ENCODE results near the gene CAPS.
"Not testable (repeated sequence)": the region's sequence is repeated elsewhere in the genome, so short reads cannot be mapped to it uniquely, and the experiment has no call there.

CAPS gene

DNA sequence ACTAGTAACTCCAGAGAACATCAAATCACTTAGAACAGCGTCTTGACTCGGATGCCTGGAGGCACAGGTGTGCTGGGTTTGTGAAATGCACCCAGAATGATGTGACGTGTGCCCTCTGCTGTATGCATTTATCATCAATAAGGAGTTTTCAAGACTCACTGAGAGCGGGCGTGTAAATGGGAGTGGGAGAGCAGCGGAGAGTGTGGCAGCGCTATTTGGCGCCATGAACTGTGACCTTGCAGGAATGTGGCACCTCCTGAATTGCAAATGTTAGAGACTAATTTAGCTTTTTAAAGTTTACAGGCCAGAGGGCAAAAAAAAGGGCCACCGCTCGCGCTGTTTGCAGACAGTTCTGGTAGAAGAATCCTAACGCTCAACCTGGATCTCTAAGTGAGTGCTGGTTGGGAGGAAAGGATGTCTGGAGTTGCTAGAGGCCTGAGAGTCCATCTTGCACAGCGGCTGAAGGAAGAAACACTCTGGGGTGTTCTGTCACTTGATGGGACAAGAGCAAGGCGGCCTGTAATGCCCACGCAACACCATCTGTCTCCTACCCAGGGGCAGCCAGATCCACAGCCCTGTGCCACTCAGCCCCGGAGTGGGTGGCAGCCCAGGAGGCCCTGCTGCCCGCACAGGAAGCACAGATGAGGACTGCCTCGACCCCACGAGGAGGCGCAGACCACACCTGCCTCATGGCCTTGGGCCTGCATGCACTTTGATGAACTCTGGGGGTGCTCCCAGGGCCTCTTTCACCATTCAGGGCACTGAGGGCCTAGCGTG is 44.2 kb downstream of the CAPS start:
- DNase-seq: no peak

DNA sequence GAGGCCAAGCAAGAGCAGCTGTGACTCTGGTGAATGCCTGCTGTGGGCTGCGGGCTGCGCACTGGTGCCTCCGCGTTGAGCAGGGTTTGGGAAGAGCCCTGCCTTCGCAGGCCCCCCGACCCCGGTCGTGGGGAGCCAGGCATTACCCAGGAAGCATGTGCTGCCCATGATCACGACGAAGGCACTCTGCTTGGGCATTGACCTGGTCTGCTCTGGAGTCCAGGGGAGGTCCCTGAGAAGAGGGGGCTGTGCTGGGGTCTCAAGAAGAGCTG is 44.7 kb downstream of the CAPS start:
- DNase-seq: no peak

DNA sequence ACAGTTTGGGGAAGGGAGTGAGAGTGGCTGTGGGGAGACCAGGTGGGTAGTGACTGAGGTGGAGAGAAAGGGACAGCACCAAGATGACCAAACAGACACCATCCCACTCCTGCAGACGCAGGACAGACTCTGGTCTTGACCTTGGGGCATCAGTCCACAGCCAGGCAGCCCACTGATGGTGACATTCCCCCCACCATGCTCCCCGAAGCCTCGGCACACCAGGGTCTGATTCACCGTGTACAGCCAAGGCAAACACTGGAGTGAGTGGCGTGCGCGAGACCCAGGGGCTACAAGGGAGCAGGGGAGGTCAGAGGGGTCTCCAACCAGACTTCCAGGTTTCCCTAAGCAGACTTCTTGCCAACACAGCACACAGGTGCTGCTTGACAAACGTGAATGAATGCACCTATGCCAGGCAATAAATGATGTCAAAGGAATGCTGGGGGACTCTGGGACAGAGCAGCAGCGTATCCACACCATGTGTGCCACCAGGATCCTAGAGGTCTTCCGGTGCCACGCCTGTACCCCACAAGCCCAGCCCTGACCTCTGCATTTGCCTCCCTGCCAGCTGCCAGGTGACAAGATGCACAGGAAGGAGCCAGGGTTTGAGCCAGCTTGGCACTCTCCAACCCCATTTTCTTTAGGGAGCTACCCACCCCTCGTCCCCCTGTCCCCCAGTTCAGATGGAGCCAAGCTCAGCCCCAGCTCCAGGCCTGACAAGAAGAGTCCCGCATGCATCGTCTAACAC is 45.4 kb downstream of the CAPS start:
- no peak for DNase-seq

DNA sequence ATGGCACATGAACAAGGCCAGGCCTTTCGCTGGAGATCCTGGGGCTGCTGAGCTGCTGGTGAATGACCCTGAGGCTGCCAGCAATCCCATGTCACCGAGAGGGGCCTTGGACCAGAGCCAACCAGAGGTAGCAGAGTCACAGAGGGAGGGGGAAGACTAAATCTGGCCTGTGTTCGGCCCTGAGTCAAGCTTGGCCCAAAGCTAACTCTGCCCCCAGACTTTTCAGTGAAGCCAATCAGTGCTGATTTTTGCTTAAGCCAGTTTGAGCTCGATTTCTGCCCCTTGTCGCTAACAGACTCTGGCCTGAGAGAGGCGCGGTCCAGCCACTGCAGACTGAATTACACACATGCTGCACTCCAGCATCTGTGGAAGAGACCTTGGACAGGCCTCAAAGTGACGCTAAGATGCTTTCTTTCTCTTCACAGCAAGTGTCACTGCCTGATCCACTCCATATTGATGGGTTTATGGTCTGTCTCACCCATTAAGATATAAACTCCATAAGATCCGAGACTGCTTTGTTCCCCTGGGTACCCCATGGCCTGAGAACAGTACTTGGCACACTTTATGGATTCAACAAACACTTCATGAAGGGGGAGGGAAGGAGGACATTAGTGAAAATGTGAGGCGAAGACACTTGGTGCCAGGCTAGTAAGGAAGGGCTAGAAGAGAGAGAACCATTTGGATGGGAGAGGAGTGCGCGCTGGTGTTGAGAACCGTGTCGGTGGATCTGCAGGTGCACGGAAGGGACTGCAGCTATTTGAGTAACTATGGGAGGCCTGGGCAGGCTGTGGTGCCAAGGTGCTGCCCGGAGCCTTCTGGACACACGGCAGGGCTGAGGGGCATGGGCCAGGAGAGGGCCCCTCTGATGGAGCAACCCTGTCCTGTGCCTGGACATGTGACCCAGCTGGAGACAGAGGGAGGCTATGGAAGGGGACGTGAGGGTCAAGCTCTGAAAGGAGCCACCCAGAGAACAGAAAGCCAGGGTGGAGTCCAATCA is 46.2 kb downstream of the CAPS start:
- no peak for DNase-seq

DNA sequence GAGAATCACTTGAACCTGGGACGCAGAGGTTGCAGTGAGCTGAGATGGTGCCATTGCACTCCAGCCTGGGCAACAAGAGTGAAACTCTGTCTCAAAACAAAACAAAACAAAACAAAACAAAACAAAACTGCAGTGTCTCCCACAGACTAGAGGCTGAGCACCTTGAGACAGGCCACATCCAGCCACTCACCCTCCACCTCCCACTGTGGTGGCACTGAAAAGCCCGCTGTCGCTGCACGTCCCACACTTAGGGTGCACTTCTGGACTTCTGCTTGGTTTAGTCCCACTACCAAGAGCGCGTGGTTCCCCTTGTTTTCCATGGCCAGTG is 47.6 kb downstream of the CAPS start:
- not testable (repeated sequence) for DNase-seq

DNA sequence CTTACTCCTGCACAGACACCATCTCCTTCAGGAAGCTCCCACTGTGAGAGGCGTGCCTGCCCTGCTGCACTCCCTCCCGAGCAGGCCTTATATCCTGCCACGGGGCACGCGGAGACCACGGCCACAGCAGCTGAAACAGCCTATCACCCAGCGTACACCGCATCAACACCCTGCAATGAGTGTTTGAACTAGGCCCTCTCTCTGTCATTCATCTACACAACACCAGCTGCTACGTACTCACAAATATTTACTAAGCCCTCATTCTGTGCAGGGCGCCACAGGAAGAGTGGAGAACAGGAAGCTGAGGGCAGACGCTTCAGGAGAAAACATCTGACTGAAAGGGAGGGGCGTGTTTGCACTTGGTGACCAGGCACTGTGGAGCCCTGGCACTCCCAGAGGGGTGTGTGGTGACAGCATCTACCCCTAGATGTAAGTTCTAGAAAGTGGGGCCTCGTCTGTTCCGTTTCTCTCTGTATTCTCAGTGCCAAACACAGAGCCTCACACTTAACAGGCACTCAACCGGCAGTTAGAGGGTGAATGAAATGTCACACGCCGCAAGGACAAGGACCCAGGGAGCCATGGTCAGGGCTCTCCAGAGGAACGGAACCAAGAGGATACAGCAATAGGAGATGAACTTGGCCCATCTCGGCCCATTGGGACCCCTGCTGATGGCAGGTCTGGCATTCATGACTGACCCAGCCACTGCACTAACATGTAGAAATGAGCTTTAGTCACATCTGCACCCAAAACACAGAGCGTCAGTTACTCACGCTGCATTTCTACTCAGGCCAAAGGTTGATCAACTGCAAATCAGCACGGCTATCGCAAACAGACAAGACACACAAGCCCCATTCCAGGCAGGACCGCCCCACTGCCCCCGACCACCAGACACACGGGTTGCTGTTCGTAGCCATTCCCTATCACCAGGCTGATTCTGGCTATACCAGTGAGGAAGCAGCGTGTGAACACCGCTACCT is 48.2 kb downstream of the CAPS start:
- no peak for DNase-seq

DNA sequence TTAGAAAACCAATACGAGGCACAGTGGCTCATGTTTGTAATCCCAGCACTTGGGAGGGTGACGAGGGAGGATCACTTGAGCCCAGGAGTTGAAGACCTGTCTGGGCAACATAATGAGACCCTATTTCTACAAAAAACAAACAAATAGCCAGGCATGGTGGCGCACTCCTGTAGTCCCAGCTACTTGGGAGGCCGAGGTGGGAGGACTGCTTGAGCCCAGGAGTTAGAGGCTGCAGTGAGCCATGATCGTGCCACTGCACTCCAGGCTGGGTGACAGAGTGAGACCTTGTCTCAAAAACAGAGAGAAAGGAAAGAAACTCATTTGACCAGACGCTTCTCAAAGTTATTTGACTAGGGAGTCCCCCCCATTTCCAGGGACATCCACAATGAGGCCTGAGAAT is 49.2 kb downstream of the CAPS start:
- not testable (repeated sequence) for DNase-seq

DNA sequence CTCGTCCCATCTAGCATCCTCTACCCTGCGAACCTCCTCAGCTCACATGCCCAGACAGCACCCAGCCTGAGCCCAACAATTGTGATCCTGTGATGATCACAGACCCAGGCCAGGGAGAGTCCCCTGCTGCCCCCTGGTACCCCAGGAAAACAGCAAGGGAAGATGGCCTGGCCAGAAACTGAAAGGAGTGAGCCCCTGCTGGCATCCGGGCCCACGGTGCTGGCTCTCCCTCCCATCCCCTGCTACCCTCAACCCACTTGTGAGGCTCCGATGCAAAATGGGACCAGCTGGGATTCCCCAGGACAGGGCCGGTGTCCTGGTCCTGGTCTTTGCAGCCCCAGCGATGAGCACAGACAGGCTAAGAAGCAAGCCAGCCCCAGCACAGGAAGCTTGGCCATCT is 49.8 kb downstream of the CAPS start:
- DNase-seq: no peak

DNA sequence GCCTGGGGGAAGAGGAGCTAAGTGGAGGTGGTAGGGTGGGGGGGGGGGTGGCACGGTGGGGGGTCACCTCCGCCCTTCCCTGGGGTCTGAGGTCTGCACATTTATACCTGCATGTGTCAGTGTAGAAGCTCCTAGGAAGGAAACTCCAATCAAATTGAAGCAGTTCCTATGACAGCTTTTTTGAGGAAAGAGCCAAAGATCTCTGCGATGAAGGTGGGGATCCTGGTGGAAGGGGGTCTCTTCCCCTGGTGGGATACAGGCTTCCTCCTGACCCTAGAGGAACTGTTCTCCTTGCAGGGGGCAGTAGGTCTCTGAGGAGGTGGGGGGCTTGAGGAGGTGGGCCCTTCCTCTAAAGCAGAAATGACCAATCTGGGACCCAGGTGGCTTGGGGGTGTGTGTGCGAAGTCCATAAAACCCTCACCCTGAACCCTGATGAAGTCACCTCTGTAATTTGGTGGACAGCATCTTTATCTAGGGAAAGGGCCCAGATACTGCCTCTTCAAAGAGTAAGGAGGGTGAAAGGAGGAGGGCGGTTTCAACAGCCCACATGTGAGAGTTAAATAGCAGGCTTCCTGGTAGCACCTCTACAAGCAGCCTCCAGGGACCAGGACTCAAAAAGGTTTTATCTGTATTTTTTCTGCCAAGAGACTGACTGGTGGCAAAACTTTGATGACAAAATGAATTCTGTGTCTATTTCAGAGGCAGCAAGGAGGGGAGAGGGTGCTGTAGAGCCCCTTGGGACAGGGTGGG is 50.9 kb downstream of the CAPS start:
- DNase-seq: no peak
